ENCODE data around the gene C2.
"Not testable (repeated sequence)": the region's sequence is repeated elsewhere in the genome, so short reads cannot be mapped to it uniquely, and the experiment has no call there.

The C2 gene

GRCh38 chr6:31927863-31928671 lies 550 bp downstream of the C2 start:
- DNase-seq (ENCODE audit: low read depth): no peak

- no peak for DNase-seq (ENCODE audit: low read depth)
Measured at GRCh38 chr6:31928672-31928939, 1.1 kb downstream of the C2 start.

GRCh38 chr6:31930962-31931361 lies 3.4 kb downstream of the C2 start:
- no peak for DNase-seq (ENCODE audit: low read depth)

GRCh38 chr6:31932137-31932536 lies 4.6 kb downstream of the C2 start:
- DNase-seq (ENCODE audit: low read depth): not testable (repeated sequence)

GRCh38 chr6:31933537-31933936 lies 6.0 kb downstream of the C2 start:
- no peak for DNase-seq (ENCODE audit: low read depth)

- DNase-seq (ENCODE audit: low read depth): no peak
Measured at GRCh38 chr6:31935021-31935420, 7.5 kb downstream of the C2 start.

GRCh38 chr6:31935823-31936222 lies 8.3 kb downstream of the C2 start:
- no peak for DNase-seq (ENCODE audit: low read depth)

- no peak for DNase-seq (ENCODE audit: low read depth)
Measured at GRCh38 chr6:31940256-31940664, 12.7 kb downstream of the C2 start.

- DNase-seq (ENCODE audit: low read depth): no peak
Measured at GRCh38 chr6:31943742-31944141, 16.2 kb downstream of the C2 start.

- DNase-seq (ENCODE audit: low read depth): no peak
Measured at GRCh38 chr6:31945154-31945506, 17.6 kb downstream of the C2 start.

- peak; percentile 44 for DNase-seq (ENCODE audit: low read depth)
Measured at GRCh38 chr6:31945507-31946369, 18.2 kb downstream of the C2 start, which contains the start of gene CFB. TSS of gene CFB (plus strand) at chr6:31946095. CDS start at chr6:31946222, 127 bp downstream.

- DNase-seq (ENCODE audit: low read depth): no peak
Measured at GRCh38 chr6:31946370-31946885, 18.9 kb downstream of the C2 start.

- DNase-seq (ENCODE audit: low read depth): no peak
Measured at GRCh38 chr6:31947070-31947675, 19.7 kb downstream of the C2 start.

GRCh38 chr6:31947864-31948263 lies 20.3 kb downstream of the C2 start:
- DNase-seq (ENCODE audit: low read depth): no peak

GRCh38 chr6:31948306-31948705 lies 20.8 kb downstream of the C2 start:
- no peak for DNase-seq (ENCODE audit: low read depth)

GRCh38 chr6:31948753-31949413 lies 21.4 kb downstream of the C2 start:
- no peak for DNase-seq (ENCODE audit: low read depth)

- DNase-seq (ENCODE audit: low read depth): no peak
Measured at GRCh38 chr6:31949926-31950548, 22.5 kb downstream of the C2 start.

- no peak for DNase-seq (ENCODE audit: low read depth)
Measured at GRCh38 chr6:31952140-31952805, 24.8 kb downstream of the C2 start.

GRCh38 chr6:31952890-31953289 lies 25.4 kb downstream of the C2 start:
- DNase-seq (ENCODE audit: low read depth): no peak

GRCh38 chr6:31954511-31954910 lies 27.0 kb downstream of the C2 start:
- DNase-seq (ENCODE audit: low read depth): no peak

- no peak for DNase-seq (ENCODE audit: low read depth)
Measured at GRCh38 chr6:31956796-31957195, 29.3 kb downstream of the C2 start.

Measured in non-pigmented ciliary epithelial cell (primary cell).